AG20443 (cell line): ENCODE measurements around the gene CTTNBP2.

Experiments
- DNase-seq: peaks from one replicate; pipeline ENCODE4 v3.0.0; 2012; ENCODE audit warnings: low spot score, mixed read lengths

Gene CTTNBP2, protein sequence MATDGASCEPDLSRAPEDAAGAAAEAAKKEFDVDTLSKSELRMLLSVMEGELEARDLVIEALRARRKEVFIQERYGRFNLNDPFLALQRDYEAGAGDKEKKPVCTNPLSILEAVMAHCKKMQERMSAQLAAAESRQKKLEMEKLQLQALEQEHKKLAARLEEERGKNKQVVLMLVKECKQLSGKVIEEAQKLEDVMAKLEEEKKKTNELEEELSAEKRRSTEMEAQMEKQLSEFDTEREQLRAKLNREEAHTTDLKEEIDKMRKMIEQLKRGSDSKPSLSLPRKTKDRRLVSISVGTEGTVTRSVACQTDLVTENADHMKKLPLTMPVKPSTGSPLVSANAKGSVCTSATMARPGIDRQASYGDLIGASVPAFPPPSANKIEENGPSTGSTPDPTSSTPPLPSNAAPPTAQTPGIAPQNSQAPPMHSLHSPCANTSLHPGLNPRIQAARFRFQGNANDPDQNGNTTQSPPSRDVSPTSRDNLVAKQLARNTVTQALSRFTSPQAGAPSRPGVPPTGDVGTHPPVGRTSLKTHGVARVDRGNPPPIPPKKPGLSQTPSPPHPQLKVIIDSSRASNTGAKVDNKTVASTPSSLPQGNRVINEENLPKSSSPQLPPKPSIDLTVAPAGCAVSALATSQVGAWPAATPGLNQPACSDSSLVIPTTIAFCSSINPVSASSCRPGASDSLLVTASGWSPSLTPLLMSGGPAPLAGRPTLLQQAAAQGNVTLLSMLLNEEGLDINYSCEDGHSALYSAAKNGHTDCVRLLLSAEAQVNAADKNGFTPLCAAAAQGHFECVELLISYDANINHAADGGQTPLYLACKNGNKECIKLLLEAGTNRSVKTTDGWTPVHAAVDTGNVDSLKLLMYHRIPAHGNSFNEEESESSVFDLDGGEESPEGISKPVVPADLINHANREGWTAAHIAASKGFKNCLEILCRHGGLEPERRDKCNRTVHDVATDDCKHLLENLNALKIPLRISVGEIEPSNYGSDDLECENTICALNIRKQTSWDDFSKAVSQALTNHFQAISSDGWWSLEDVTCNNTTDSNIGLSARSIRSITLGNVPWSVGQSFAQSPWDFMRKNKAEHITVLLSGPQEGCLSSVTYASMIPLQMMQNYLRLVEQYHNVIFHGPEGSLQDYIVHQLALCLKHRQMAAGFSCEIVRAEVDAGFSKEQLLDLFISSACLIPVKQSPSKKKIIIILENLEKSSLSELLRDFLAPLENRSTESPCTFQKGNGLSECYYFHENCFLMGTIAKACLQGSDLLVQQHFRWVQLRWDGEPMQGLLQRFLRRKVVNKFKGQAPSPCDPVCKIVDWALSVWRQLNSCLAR (N-terminal part only)

DNA sequence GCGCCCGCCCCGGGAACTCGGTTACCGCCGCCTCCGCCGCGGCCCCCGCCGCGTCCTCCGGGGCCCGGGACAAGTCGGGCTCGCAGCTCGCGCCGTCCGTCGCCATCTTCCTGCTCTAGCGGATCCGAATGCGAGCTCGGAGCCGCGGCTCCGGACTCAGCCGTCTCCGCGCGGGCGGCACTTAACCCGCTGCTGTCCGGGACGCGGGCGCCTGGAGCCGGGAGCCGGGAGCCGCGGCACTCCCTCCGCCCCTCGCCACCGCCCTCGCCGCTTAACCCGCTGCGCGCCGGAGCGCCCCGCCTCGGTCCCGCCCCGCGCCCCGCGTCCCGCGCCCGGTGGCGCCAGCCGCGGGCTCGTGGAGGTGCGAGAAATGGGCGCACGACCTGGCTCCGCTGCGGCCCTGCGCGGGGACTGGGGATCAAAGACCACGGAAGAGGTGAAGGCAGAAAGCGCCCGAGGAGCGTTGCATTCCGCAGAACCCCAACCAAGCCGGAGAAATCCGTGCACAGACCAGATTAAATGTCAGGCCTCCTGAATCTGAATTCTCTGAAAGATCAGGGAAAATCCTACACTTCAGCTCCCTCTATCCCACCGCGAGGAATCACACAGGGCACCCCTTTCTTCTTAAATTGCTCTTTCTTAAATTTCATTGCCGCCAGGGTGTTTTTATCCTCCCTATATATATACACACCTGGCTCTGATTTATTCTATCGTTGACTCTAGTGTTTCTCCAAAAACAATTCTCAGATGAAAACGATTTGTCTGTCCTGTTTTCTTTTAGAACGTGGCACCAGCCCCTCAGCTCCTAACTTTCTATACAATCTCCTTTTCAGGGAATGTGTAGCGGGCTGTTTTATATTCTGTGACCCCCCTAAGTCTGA lies at the start of gene CTTNBP2:
Gene CTTNBP2, minus strand, starts transcription at position 132 of the 881 bp plus-strand sequence. Its CDS starts 26 bp downstream, at position 106.
- peak; percentile 80 for DNase-seq

DNA sequence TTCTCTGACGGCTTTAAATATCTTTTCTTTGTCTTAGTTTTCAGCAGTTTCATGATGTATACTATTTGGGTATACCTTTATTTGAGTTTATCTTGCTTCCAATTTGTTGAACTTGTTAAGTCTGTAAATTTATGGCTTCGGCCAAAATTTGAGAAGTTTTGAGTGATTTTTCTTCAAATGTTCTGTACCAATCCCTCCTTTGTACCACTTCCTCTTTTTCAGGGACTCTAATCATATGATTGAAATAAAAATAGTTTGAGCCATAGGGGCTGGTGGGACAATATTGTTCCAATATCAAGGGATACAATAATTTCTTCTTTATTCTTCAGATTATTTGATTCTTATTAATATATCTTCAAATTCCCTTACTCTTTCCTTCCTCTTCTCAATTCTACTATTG lies 43.1 kb upstream of the CTTNBP2 start:
- no peak for DNase-seq

DNA sequence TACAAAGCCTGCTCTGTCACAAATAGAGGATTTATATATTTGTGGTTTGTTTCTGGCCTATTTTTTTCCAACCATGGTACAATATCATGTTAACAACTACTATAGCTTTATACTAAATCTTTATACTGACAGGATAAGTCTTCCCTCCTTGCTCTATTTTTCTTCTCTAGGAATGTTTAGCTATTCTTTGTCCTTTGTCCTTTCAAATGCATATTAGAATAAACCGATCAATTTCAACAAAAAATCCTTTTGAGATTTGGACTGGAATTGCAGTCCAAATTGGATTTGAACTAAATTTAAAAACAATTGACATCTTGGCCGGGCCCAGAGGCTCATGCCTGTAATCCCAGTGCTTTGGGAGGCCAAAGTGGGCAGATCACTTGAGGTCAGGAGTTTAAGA lies 39.2 kb upstream of the CTTNBP2 start:
- DNase-seq: no peak

DNA sequence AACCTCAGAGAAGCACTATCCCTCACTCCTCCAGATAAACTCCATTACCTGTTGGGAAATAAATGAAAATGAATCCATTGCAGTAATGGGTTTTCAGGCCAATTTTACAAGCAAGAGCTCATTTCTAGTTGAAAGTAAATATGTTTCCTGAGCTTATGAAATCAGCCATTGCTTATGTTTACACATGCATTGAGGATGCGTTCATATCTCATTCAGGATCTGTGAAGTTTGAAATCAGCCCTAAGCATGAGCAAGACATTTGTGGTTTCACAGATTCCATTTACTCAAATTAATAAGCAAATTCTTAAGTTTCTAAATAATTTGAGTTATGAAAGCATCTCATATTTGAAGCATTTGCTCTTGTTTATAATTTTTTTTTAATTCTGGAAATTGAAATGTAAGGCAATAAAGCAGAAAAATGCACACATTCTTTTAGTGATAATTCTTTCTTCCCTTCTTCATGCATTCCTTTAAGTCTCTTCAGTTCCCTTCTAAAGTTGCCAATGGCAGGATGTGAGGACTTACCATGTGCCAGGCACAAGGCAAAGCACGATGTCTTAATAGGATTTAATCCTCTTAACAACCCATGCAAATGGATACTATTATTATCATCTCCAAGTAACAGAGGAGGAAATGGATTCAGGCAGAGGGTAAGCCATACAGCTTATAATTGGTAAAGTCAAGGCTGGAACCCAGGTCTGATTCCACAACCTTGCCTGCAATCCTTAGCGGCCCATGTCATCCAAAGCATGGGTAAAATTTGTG lies 35.0 kb upstream of the CTTNBP2 start:
- DNase-seq: no peak

DNA sequence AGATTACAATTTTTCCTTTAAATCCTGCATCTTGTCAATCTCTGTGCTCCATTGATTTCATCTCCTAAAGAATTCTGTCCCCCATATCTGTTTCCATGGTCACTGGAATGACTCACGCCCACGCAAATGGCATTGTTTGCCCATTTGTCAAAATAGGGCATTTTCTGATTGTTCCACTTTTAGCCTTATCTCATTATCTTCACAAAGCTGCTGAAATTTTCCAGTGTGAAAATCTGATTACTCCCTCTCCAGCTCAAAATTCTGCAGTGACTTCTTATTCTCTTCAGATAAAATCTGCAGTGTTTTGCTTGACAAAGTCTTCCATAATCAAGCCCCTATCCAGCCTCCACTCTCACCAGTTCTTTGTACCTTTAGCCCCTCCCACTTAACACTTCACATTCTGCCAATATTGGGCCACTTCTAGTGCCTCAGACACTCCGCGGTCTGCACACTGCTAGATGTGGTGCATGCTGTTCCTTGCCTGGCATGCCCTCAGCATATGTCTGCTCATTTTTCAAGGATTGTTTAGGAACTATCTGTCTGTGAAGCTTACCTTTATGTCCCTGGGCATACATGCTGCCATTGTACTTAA lies 33.9 kb upstream of the CTTNBP2 start:
- DNase-seq: no peak

DNA sequence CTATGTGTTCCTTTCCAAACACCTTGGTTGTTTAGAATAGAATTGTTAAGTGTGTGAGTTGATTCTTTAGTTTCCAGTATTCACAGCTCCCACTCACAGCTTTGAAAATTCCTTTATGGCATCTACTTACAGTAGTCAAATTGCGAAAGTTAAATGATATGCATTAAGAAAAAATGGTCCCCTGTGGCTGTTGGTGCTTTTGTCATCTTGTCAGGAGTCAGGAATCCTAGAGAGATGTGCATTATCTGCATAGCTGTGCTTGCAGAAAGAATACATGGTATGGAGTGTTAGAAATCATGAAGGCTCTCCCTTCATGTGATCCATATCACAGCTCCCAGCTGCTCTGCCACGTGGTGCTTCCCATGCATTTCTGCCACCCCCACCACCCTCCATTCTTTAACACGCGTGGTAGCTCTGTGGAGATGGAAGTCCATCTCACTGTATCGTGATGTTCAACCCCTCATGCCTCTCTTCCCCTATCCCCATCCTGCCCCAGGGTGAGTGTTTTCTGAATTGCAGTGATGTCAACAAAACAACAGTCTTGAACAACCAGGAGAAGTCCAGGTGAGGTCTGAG lies 29.2 kb upstream of the CTTNBP2 start:
- no peak for DNase-seq

DNA sequence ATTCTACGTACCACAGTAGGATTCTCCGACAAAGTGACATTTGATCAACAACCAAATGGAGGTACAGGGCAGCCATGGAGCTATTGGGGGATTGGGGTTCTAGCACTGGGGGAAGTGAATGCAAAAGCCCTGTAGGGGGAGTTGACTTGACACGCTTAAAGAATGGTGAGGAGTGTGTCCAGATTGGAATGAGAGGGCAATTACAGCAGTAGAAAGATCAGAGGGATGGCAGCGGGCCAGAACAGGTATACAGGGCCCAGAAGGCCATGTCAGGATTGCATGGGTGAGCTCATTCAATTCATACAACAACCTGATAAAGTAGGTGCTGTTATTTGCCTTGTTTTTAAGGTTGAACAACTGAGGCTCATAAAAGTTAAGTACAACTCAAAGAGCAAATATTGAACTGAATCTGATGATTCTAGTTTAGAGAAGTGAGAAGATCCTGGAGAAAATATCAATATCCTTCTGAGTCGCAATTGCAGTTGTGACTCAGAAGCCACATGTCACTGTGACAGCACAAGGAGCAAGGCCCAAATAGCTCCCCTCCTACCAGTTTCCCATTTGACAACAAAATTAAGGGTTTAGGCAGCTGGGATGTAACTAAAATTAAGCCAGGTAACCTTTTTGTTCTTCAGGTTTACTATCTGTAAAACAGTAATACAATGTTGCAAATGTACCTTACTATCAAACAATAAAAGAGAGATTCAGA lies 28.0 kb upstream of the CTTNBP2 start:
- DNase-seq: no peak

DNA sequence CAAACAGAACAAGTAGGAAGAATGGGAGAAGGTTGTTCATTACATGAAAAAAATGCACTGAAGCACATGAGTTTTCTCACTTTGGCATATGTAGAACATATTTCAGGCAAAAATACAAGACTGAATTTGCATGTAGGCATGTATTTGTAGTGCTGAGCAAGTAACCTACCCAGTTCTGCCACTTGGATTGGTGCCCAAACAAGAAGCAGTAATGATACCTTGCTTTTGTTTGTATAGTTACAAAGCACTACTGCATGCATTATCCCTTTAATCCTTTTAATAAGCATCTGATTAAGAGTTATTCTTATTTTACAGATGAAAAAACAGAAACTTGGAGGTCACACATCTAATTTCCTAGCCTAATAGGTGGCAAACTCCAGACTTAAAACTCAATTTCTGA lies 23.1 kb upstream of the CTTNBP2 start:
- DNase-seq: no peak

DNA sequence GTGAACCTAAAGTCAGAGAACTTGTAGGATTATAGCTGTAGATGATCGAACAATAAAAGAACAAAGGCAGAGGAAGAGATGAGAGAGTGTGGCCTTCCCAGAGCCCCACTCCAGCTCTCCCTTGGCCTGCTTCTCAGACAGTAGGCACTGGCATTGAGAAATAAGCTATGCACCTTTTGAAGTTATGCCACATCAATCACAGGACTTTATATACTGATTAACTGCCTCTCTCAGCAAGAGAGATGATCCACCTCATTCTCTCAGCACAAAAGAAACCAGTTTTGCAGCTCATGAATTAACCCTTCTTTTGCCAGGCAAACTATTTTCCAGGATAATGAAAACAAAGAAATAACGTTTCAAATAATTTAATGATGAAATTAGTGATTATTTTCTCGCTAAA lies 22.0 kb upstream of the CTTNBP2 start:
- no peak for DNase-seq

DNA sequence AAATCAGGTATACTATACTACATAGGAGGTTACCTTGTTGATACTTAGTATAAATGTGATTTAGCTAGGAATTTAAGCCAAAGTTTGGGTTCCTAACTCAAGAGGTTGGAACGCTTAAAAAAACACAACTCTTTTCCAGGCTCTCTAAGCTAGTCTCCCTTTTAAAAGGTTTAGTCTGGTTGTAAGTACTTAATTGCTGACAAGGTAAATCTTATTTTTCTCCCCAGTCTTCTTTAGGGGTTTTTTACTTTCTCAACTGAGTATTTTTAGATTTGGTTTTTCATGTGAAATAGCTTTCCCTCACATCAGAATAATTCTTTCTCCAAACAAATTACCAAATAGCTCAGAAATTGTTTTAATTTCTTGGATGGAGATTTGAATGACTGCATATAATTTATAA lies 20.8 kb upstream of the CTTNBP2 start:
- DNase-seq: no peak

DNA sequence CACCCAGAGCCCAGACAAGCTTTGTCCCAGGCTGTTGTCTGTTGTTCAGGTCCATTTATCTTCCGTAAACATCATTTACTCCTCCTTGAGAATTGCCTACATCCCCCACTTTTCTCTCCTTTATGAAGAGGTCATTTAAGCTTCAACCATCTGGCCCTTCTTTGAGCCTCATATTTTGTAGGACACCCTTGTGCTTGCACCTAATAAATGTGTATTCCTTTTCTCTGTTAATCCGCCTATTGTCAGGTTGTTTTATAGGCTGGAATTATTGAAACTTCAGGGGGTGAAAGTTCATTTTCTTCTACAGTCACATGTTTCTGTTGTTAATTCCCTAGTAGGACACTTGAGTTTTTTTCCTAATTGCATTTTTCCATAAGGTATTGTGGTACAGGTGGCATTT lies 19.6 kb upstream of the CTTNBP2 start:
- DNase-seq: no peak

DNA sequence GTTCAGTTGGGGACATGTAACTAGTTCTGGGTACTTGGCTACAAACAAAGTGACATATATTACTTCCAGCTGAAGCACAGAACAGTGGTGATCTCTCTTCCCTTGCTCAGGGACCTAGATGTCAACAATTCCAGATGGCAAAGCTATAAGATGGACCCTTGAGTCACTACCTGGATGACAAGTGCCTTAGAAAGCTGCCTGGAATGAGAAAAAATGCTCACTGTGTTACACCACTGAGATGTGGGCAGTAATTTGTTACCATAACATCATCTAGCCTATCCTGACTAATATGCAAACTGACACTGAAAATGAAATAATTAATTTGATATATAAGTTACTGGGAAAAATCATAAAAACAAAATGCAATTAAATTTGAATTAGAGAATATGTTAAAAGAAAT lies 16.4 kb upstream of the CTTNBP2 start:
- DNase-seq: no peak

DNA sequence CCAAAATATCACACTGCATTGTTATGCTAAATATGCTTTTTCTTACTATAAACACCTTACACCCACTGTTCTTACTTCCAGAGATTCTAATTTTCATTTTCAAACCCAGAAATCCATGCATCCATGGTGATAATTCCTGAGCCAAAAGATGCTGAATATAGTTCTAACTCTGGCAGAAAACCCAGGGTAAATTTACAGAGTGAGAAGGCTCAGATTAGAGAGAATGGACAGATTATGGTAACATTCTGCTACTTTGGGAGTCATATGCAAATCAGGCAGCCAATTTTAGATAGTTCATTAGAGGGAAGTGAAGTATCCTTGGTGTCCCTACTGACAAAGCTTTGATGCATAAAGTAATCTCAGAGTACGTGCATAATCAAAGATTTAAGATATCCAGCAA lies 15.4 kb upstream of the CTTNBP2 start:
- DNase-seq: no peak

DNA sequence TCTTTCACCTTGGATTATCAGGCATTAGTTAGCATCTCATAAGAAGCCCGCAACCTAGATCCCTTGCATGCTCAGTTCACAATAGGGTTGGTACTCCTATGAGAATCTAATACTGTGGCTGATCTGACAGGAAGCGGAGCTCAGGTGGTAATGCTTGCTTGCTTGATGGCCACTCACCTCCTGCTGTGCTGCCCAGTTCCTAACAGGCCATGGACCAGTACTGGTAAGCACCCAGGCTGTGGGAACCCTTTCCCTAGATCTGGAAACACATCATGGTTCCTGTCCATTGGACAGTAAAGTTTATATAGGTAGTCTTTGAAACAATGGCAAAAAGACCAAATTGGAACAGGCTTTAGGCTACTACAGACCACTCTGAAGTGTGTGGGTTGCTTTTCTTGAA lies 9.4 kb upstream of the CTTNBP2 start:
- DNase-seq: no peak

DNA sequence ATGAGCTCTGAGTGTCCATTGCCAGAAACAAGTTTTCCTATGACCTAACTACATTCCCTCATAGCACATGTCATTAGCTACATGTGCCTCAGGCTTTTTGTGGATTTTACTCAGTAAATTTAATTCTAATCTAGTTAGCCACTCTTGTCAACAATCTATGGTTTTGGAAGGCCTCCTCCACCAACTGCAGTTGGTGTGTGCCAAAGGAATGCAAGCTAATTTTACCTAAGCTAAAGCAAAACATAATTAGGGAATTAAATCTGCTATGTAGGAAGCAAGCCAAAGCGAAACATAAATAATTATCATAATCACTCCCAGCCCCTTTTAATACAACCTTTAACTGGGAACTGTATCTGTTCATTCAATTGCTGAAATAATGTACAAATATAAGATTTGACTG lies 3.5 kb upstream of the CTTNBP2 start:
- no peak for DNase-seq

DNA sequence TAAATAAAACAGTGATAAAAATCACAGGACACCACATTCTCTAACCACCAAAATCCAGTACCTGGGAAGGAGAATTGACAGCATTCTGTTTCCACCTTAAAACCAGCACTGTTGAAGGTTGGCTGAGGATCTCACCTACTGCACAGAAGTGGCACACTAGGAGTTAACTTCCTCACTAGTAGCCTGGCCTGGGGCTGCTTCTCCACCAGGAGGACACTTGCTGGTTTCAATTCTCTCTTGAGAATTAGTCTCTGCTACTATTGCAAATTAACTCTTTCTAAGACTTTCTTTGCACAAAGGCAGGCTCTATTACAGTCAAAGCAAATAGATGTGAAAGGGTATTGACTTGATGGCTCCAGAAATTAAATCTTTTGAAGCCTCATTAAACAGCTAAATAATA lies 2.3 kb upstream of the CTTNBP2 start:
- no peak for DNase-seq

DNA sequence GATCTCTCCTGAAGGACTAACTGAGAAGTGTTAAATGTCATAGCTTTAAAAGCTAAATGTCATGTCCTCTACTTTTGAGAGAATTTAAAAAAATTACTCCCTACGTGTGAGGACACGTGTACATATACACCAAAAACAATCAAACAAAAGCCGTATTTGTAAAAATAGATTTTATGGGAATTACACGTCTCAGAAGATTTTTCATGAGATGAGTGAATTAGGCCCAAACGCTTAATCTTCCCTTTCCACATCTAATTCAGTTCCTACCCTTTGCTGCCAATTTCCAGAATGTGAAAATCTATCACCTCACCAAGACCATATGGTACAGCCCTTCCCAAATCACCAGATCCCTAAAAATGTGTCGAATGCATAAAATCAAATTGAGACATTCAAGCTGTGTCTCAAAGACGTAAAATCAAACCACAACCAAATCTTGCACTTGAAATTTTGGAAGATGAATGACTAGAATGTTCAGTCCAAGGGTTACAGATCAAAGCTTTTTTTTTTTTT lies 1.0 kb upstream of the CTTNBP2 start:
- DNase-seq: no peak

DNA sequence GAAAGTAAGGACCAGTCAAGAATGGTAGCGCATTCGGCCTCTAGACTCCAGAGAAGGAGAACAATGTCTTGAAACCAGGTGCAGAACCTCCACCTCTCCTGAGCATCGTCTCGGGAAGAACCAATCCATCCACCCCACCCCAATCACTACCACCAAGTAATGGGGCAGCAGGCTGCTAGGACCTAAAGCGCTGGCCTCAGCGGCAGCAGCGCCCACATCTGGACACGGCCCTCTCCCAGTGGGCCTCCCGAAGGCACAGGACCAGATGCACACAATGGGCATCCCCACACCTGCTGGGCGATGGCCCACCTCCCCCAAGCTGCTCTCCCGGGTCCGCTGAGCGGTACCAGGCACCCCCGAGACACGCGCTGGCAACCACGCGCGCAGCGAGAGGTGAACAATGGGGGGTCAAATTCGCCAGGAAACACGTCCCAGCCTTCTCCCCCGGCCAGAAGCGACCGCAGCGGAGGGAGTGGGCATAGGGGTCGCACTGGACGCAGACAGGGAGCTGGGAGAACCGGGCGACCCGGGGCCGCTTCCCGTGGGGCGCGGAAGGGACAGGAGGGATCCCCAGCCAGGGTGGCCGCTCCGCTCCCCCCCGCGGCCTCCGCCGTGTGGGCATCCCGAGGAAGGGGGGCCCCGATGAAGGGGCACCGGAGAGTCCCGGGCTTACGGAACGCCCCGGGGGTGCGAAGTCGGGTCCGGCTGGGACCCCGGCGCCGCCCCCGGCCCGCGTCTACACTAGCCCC lies 506 bp downstream of the CTTNBP2 start:
- peak; percentile 9 for DNase-seq
